Glutamatergic neuron (in vitro differentiated cells): ENCODE data around the gene NTSR1. TPM values are rescaled to one million over a fixed set of nuclear protein-coding genes. Genes with fewer than 3 reads are reported as not detected.

ENCODE experiments used
- DNase-seq: peaks from one replicate; pipeline ENCODE4 v3.0.0; 2022
- H3K27ac Mint-ChIP-seq: one replicate; pipeline ENCODE4 v1.8.0; 2020; ENCODE audit warnings: mild to moderate bottlenecking, mixed read lengths, inconsistent platforms; ENCODE audit not compliant: unreplicated experiment
- H3K27me3 Mint-ChIP-seq: one replicate; pipeline ENCODE4 v1.8.0; 2020; ENCODE audit warnings: mild to moderate bottlenecking, moderate library complexity, mixed read lengths, inconsistent platforms; ENCODE audit not compliant: unreplicated experiment
- H3K36me3 Mint-ChIP-seq: one replicate; pipeline ENCODE4 v1.8.0; 2020; ENCODE audit warnings: mild to moderate bottlenecking, mixed read lengths, inconsistent platforms; ENCODE audit not compliant: unreplicated experiment
- H3K4me1 Mint-ChIP-seq: one replicate; pipeline ENCODE4 v1.8.0; 2020; ENCODE audit warnings: mild to moderate bottlenecking, low read depth, mixed read lengths, inconsistent platforms; ENCODE audit not compliant: unreplicated experiment
- H3K4me3 Mint-ChIP-seq: one replicate; pipeline ENCODE4 v1.8.0; 2020; ENCODE audit warnings: mild to moderate bottlenecking, mixed read lengths, inconsistent platforms; ENCODE audit not compliant: unreplicated experiment
- H3K9me3 Mint-ChIP-seq: one replicate; pipeline ENCODE4 v1.8.0; 2020; ENCODE audit warnings: mild to moderate bottlenecking, moderate library complexity, mixed read lengths, inconsistent platforms; ENCODE audit not compliant: unreplicated experiment
- CTCF ChIP-seq: fragments of 200-600 bp; sonication (generic); IDR thresholded peaks from one replicate; pipeline ENCODE4 v1.5.0; 2021; ENCODE audit not compliant: partially characterized antibody, unreplicated experiment
- total RNA-seq: library from RNA; stranded (reverse); fragmentation: NEBNext Ultra II Directional; extraction: Animal tissue kit (Norgen Biotek cat#: 25700); gene quantifications from one replicate; pipeline ENCODE4 v1.2.1, GENCODE V29; 2021; ENCODE audit not compliant: unreplicated experiment

NTSR1 gene
- total RNA-seq, 1 donor from 2014 or later, result 4.0 TPM

DNA sequence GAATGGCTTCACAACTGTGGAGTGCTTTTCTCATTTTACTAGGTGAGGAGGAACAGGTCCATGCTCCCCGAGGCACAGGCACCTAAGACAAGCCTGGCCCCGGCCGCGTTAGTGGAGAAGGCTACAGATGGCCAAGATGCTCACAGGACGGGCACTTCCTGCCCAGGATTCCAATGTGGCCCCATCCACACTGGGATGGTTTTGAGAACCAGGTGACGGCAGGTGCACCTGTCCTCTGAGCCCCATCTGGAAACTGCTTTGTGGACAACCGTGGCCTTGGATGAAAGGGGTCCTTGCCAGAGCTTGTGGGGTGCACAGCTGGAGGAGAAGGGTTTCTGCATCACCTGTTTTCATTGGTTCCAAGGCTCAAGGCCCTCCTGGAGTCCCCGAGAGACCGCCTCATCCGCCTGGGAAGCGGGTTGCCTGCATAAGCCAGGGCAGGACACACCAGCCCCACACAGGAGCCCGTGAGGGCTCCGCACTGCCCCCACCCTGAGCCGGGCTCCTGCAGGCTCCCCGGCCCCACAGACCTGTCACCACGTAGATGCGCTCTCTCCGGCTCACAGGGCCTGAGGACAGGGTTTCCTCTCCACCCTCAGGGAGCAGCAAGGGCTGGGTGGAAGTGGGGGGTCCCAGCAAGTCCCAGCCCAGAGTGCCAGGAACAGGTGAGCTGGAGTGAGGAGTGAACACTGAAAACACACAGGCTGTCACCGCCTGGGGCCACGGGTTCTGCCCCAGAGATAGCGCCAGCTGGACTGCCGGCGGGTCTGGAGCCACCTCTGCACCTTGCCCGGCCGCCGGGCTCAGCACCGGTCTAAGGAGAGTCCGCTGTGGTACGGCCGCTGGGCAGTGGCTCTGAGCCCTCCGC is 18.3 kb downstream of the NTSR1 start:
- Mint-ChIP-seq H3K4me1 (peaks cover 3% of the 10 kb centered on the region), H3K27ac (no peak overlapping the region), H3K27me3 (peaks cover 4% of the 10 kb centered on the region), H3K4me3 (no peak overlapping the region), H3K9me3 (peaks cover 6% of the 10 kb centered on the region), H3K36me3 (peaks cover 13% of the 10 kb centered on the region)
- TF ChIP-seq CTCF, result no peak
- no peak for DNase-seq

GRCh38 chr20:62727584-62728027 is 19.0 kb downstream of the NTSR1 start:
- no peak overlapping the region for H3K27ac Mint-ChIP-seq
- peaks cover 4% of the 10 kb centered on the region for H3K27me3 Mint-ChIP-seq
- peaks cover 6% of the 10 kb centered on the region for H3K9me3 Mint-ChIP-seq
- no peak for DNase-seq
- no peak overlapping the region for H3K4me3 Mint-ChIP-seq
- no peak for TF ChIP-seq CTCF
- H3K36me3 Mint-ChIP-seq, result peaks cover 7% of the 10 kb centered on the region
- peaks cover 3% of the 10 kb centered on the region for H3K4me1 Mint-ChIP-seq

GRCh38 chr20:62728028-62728780 is 19.6 kb downstream of the NTSR1 start:
- DNase-seq, result no peak
- H3K27ac Mint-ChIP-seq, result no peak overlapping the region
- H3K27me3 Mint-ChIP-seq, result peaks cover 4% of the 10 kb centered on the region
- peaks cover 6% of the 10 kb centered on the region for H3K9me3 Mint-ChIP-seq
- no peak for TF ChIP-seq CTCF
- peaks cover 5% of the 10 kb centered on the region for H3K36me3 Mint-ChIP-seq
- peaks cover 6% of the 10 kb centered on the region for H3K4me1 Mint-ChIP-seq
- H3K4me3 Mint-ChIP-seq, result no peak overlapping the region

GRCh38 chr20:62728781-62729300 is 20.2 kb downstream of the NTSR1 start:
- Mint-ChIP-seq H3K4me3 (no peak overlapping the region), H3K9me3 (peaks cover 6% of the 10 kb centered on the region), H3K4me1 (peaks cover 6% of the 10 kb centered on the region), H3K27ac (no peak overlapping the region), H3K36me3 (peaks cover 5% of the 10 kb centered on the region), H3K27me3 (peaks cover 4% of the 10 kb centered on the region)
- DNase-seq, result no peak
- TF ChIP-seq CTCF, result no peak
